Sigmoid colon (tissue), 4 donors: ENCODE measurements around the gene KIAA1217.

ENCODE experiments used
- CTCF ChIP-seq, 4 experiments: fragments of 450-650 bp in 3 of 4; fragments of 200-600 bp in 1 of 4; IDR thresholded peaks; one replicate each; pipeline ENCODE4 v1.5.1; 2016 to 2019; ENCODE audit warnings: antibody characterized with exemption in 4 of 4, mild to moderate bottlenecking in 3 of 4, moderate library complexity in 2 of 4
- EP300 ChIP-seq, 4 donors: sonication (generic); formaldehyde crosslinking; IDR thresholded peaks; one replicate each; pipeline ENCODE4 v1.6.1; 2017; ENCODE audit warnings: antibody characterized with exemption in 4 of 4
- POLR2A ChIP-seq, 2 donors: fragments of 450-650 bp; IDR thresholded peaks; one replicate each; pipeline ENCODE4 v1.6.1; 2016; ENCODE audit warnings: antibody characterized with exemption in 2 of 2, mild to moderate bottlenecking in 2 of 2, moderate library complexity in 2 of 2
- POLR2AphosphoS5 ChIP-seq, 4 donors: sonication (generic); formaldehyde crosslinking; IDR thresholded peaks; one replicate each; pipeline ENCODE4 v1.6.1; 2017; ENCODE audit warnings: antibody characterized with exemption in 4 of 4

GRCh38 chr10:24239289-24240040 lies 30.5 kb downstream of the KIAA1217 start:
- TF ChIP-seq POLR2A (IDR thresholded peaks at IDR 0.05) (no peak), POLR2AphosphoS5 (IDR thresholded peaks at IDR 0.05) (no peak), CTCF (IDR thresholded peaks at IDR 0.05) (no peak), EP300 (IDR thresholded peaks at IDR 0.05) (no peak)
